ACC112 (cell line): ENCODE data around the gene VANGL1.

Source experiments
- H2AFZ ChIP-seq: fragments of 200-600 bp; sonication (generic); one replicate; pipeline ENCODE4 v1.6.0; 2017; ENCODE audit warnings: antibody characterized with exemption, low read length; ENCODE audit not compliant: unreplicated experiment
- H3K27ac ChIP-seq: fragments of 200-600 bp; sonication (generic); 2 replicates; pipeline ENCODE4 v1.5.1; 2014; ENCODE audit warnings: low read depth, mild to moderate bottlenecking, antibody characterized with exemption, low read length, moderate library complexity
- H3K27me3 ChIP-seq: fragments of 200-600 bp; sonication (generic); 2 replicates; pipeline ENCODE4 v1.6.1; 2014; ENCODE audit warnings: mild to moderate bottlenecking, antibody characterized with exemption, low read length, moderate library complexity, mixed read lengths; ENCODE audit not compliant: insufficient read depth
- H3K36me3 ChIP-seq: fragments of 200-600 bp; sonication (generic); 2 replicates; pipeline ENCODE4 v1.6.1; 2016; ENCODE audit warnings: mild to moderate bottlenecking, antibody characterized with exemption, low read length, moderate library complexity, mixed read lengths; ENCODE audit not compliant: insufficient read depth
- H3K4me1 ChIP-seq: fragments of 200-600 bp; sonication (generic); one replicate; pipeline ENCODE4 v1.6.1; 2016; ENCODE audit warnings: low read length, mixed read lengths; ENCODE audit not compliant: insufficient read depth, unreplicated experiment, control insufficient read depth
- H3K4me3 ChIP-seq: fragments of 200-600 bp; sonication (generic); 2 replicates; pipeline ENCODE4 v1.5.1; 2014; ENCODE audit warnings: mild to moderate bottlenecking, low read depth, low read length
- H3K79me2 ChIP-seq: fragments of 200-600 bp; sonication (generic); one replicate; pipeline ENCODE4 v1.6.0; 2016; ENCODE audit warnings: low read length; ENCODE audit not compliant: control insufficient read depth, unreplicated experiment, insufficient read depth

Gene VANGL1

DNA sequence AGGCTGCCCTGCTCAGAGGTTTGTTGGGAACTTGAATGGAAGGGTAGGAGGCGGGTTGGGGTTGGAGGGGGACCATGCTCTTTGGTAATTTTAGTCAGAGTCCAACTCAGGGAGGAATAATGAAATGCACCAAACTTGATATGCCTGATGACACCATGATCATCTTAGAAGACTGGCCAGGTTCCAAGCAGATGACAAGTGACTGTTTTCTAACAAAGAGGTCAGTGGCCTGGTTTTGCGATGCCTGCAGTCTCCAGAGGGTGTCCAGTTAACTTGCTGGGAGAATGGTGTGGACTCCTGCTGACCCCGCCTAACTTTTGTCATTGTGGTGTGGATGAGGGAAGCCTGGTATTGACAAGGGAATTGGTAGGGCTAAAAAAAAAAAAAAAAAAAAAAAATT, 12.4 kb downstream of the VANGL1 start:
- no peaks in the 10 kb centered on the region for H3K27me3 ChIP-seq
- no peak overlapping the region for H3K4me3 ChIP-seq
- H3K79me2 ChIP-seq, result peaks cover 22% of the 10 kb centered on the region
- no peak overlapping the region for H3K27ac ChIP-seq
- peaks cover 6% of the 10 kb centered on the region for H3K4me1 ChIP-seq
- H3K36me3 ChIP-seq, result peaks cover 11% of the 10 kb centered on the region
- no peak overlapping the region for H2AFZ ChIP-seq

DNA sequence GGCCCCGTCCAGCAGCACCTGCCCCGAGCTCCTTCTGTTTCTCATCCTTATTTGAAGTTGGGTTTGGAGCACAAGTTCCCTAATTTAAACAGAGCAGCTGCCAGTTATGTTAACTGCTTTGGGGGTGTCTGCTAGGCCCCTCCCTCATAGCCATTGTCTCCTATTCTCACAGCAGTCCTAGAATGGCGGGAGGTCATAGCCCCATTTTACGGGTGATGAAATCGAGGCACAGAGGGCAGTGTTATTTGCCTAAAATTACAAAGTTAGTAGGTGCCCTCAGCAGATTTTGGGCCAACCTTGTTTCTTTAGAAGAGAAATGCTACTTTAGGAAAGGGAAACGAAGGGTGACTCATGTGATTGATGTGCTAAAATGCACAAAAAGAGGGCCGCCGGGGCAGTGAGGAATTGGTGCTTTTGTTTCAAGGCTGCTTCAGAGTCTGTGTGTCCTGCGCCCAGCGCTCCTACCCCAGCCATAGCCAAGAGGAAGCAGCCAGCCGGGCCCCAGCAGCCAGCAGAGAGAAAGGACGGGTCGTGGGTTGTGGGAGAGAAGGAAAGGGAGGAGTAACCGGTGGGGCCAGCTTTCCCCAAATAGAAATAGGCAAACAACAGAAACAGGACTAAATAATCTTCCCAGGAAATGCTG, 13.0 kb downstream of the VANGL1 start:
- H3K79me2 ChIP-seq, result peaks cover 15% of the 10 kb centered on the region
- no peak overlapping the region for H3K27ac ChIP-seq
- H3K36me3 ChIP-seq, result peaks cover 11% of the 10 kb centered on the region
- H3K4me3 ChIP-seq, result no peak overlapping the region
- H3K27me3 ChIP-seq, result no peaks in the 10 kb centered on the region
- peaks cover 4% of the 10 kb centered on the region for H3K4me1 ChIP-seq
- H2AFZ ChIP-seq, result no peak overlapping the region

DNA sequence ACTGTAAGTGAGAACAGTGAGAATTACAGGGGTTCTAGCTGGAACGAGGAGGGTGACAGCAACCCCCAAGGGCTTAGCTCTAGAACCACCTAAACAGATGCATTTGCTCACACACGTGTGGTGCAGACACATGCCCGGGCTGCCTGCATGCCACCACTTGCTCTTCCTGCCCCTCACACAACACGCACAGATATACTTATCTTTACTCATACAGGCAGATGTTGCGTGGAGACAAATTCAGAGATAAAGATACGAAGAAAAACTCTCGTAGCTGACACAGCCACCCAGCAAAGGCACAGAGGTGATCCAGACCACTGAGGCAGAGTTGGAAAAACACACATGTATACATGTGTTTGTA, 13.5 kb downstream of the VANGL1 start:
- no peak overlapping the region for H3K4me3 ChIP-seq
- no peak overlapping the region for H3K27ac ChIP-seq
- peaks cover 11% of the 10 kb centered on the region for H3K36me3 ChIP-seq
- H3K4me1 ChIP-seq, result no peaks in the 10 kb centered on the region
- peaks cover 11% of the 10 kb centered on the region for H3K79me2 ChIP-seq
- H2AFZ ChIP-seq, result no peak overlapping the region
- no peaks in the 10 kb centered on the region for H3K27me3 ChIP-seq

DNA sequence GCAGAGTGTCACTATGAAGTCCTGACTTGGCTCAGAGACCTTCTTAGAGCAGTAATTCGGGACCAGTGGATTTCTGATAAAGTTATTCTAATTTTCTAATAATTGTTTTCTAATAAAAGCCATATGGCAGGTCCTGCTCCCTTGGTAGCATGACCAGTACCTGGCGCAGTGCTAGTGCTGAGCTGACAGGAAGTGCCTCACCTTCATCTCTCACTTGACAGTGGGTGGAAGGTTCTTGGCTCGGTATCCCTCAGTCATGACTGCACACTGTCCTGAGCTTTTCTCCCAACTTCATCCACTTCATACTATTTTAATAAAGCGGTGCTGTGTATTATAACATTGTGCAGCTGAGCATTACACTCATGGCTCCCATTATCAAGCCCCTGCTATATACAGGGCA, 14.1 kb downstream of the VANGL1 start:
- peaks cover 9% of the 10 kb centered on the region for H3K79me2 ChIP-seq
- no peak overlapping the region for H3K27ac ChIP-seq
- no peaks in the 10 kb centered on the region for H3K27me3 ChIP-seq
- no peak overlapping the region for H3K4me3 ChIP-seq
- H3K4me1 ChIP-seq, result no peaks in the 10 kb centered on the region
- no peak overlapping the region for H2AFZ ChIP-seq
- H3K36me3 ChIP-seq, result peaks cover 11% of the 10 kb centered on the region

DNA sequence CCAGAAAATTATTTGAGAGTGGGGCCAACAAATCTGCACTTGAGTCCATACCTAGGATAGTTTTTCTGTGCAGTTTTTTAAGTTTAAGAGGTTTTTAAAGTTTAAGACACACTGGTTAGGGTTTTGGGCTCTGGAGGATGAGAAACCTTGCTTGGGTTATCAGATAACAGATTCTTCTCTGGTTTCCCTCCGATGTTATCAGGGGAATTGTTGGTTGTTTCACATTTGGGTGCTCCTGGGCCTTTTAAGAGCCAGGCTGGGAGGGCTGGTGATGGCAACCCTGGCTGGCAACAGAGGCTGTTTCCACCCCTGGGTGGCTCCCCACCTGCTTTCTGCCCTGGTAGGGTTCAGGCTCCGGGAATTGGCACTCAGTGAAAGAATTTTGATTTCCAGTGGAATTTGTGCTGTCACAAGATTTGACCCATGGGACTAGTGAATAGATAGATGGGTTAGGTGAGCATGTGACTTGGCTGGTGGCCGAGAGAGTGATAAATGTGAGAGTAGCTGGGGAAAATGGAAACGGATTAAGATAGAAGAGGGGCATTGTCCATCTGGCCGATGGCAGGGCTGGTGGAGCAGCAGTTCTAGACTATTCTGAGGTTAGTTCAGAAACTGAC, 14.8 kb downstream of the VANGL1 start:
- peaks cover 4% of the 10 kb centered on the region for H3K79me2 ChIP-seq
- H3K27me3 ChIP-seq, result no peaks in the 10 kb centered on the region
- H2AFZ ChIP-seq, result no peak overlapping the region
- H3K36me3 ChIP-seq, result peaks cover 11% of the 10 kb centered on the region
- no peaks in the 10 kb centered on the region for H3K4me1 ChIP-seq
- no peak overlapping the region for H3K4me3 ChIP-seq
- no peak overlapping the region for H3K27ac ChIP-seq

DNA sequence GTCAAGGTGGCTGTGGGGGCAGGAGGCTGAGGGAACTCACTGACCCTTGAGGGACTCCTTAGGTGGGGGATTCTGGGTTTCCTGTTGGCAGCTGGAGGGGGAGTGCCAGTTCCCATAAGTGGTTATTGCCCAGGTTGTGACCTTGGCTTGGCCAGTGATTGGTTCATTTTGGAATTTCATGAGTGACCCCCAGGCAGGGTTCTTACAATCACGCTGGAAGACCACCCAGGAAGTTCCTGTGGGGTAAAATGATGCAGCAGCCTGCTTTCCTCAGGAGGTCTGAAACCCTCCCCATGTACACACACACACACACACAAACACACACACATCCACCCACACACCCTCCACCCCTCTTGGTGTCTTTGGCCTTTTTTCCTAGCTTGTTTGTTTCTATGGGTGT, 16.9 kb downstream of the VANGL1 start:
- Histone ChIP-seq H3K27me3 (no peaks in the 10 kb centered on the region), H3K79me2 (no peaks in the 10 kb centered on the region), H3K36me3 (peaks cover 13% of the 10 kb centered on the region), H3K4me1 (no peaks in the 10 kb centered on the region), H2AFZ (no peak overlapping the region), H3K27ac (no peak overlapping the region), H3K4me3 (no peak overlapping the region)

DNA sequence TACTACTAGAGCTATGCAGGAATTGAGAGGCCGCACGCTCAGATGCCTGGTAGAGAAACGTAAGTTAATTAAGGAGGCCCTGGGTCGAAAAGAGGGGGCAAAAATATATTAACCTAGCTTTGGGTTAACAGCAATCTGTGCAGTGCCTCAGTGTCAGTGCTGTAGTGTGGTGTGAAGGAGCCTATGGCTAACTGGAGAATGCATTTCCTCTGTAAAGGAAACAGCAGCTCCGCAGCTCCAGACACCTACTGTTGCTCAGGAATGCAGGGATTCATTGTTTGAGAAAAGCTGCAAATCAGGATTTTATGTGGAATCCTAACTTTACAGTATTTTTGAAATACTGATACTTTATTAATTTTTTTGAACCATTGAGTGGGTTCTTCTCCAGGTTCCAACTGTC, 18.4 kb downstream of the VANGL1 start:
- Histone ChIP-seq H2AFZ (no peak overlapping the region), H3K4me3 (no peak overlapping the region), H3K27ac (no peak overlapping the region), H3K79me2 (no peaks in the 10 kb centered on the region), H3K27me3 (no peaks in the 10 kb centered on the region), H3K4me1 (no peaks in the 10 kb centered on the region), H3K36me3 (peaks cover 27% of the 10 kb centered on the region)

DNA sequence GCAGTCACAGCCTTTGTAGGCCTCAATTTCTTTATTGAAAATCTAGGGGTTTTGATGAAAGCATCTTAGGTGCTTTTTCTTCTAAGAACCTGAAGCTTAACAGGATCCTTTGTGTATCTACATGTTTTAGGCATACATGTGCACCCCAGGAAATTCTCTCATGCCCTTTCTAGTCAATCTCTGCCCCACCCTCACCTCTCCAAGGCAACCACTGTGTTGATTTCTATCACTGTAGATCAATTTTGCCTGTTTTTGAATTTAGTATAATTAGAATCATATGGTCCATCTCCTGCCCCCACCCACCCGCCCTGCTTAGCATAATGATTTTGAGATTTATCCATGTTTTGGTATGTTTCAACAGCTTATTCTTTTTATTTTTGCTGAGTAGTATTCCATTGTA, 19.4 kb downstream of the VANGL1 start:
- Histone ChIP-seq H3K27me3 (no peaks in the 10 kb centered on the region), H3K36me3 (peaks cover 37% of the 10 kb centered on the region), H3K4me1 (no peaks in the 10 kb centered on the region), H3K79me2 (no peaks in the 10 kb centered on the region), H3K4me3 (no peak overlapping the region), H3K27ac (no peak overlapping the region), H2AFZ (no peak overlapping the region)

DNA sequence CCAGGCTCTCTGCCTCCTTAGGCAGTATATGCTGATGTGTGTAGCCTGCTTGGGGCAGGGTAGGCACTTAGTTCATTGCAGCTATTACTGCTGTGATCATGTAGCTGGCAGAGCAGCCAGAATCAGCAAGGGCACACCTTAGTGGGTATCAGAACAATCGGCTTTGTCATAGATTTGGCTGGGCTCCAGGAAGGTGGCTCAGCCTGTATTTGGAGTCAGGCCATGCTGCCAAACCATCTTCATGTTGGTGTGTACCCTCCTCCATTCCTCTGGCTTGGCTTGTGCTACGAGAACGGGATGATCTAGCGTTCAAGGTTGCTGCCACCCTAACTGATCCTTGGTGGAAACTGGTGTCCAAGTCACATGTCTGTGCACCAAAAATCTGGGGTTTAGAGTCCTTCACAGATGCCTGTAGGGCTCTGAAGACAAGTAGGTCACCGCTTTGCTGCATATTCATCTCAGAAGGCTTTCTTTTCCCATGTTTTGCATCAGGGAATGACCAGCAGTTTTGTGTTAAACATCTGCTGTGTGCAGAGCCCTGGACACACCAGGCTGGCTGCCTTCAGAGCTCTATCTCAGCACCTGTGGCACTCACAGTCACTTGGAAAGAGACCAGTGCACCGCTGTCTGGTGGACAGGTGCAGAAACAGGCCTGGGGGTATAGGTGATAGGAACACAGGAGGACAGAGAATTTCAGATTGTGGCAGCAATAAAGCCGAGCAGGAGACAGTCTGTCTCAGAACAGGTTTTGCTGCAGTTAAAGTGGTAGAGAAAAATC, 23.7 kb downstream of the VANGL1 start:
- Histone ChIP-seq H3K27ac (no peak overlapping the region), H3K27me3 (no peaks in the 10 kb centered on the region), H3K36me3 (peaks cover 55% of the 10 kb centered on the region)

DNA sequence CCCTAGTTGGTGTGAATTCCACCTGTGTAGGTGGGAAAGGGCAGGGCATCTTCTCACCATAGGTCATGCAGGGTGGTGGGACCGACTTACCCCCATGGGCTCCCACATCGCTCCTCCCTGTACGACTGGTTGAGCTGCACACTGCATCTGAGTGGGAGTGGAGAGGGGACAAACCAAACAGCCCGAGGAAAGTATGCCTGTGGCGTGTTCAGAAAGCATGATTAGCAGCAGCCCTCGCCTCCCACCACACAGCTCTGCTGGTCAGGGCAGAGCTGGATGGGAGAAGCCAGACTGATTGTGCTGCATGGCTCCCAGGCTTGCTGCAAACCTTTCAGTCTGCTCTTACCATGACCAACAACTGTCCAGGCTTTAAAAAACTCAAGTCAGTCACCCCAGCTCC, 24.4 kb downstream of the VANGL1 start:
- H3K27me3 ChIP-seq, result no peaks in the 10 kb centered on the region
- no peak overlapping the region for H3K27ac ChIP-seq
- no peaks in the 10 kb centered on the region for H3K79me2 ChIP-seq
- peaks cover 24% of the 10 kb centered on the region for H3K4me1 ChIP-seq
- peaks cover 55% of the 10 kb centered on the region for H3K36me3 ChIP-seq
- no peak overlapping the region for H2AFZ ChIP-seq
- no peak overlapping the region for H3K4me3 ChIP-seq

More for the DNA sequence above, 23.7 kb downstream of the VANGL1 start:
- no peaks in the 10 kb centered on the region for H3K79me2 ChIP-seq
- H3K4me3 ChIP-seq, result no peak overlapping the region
- H3K4me1 ChIP-seq, result peaks cover 19% of the 10 kb centered on the region
- no peak overlapping the region for H2AFZ ChIP-seq

DNA sequence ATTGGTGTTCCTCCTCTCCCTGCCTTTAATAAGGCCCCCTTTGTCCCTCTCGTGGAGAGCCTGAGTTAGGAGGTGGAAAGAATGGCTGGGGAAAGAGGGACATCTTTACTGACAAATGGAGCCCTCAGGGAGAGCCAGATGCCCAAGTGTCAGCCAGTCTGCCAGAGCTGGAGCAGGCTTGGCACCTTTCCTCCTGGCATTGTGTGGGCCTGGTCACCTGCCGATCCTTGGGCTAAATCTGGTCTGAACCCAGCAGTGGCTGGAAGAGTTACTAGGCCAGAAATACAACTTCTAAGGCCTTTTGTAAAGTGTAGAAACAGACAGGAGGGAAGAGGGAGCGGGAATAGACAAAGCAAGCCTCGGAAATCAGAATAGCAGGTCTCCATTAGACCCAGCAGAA, 24.9 kb downstream of the VANGL1 start:
- Histone ChIP-seq H3K4me3 (no peak overlapping the region), H3K27ac (no peak overlapping the region), H3K36me3 (peaks cover 55% of the 10 kb centered on the region), H2AFZ (no peak overlapping the region), H3K79me2 (no peaks in the 10 kb centered on the region), H3K27me3 (no peaks in the 10 kb centered on the region), H3K4me1 (peaks cover 29% of the 10 kb centered on the region)
